Subcutaneous adipose tissue (tissue), 4 donors: Measurements from ENCODE around the gene TSPAN4. TPM values are rescaled to one million over a fixed set of nuclear protein-coding genes. Genes with fewer than 3 reads are reported as not detected.

Source experiments
- total RNA-seq, 4 donors: library from RNA; depleted of rRNA; stranded (reverse); fragments of >200 nt; gene quantifications; one replicate each; pipeline ENCODE4 v1.1.0, GENCODE V29; 2016
- TF ChIP-seq, protein P1 (sequence below): fragments of 450-650 bp; IDR thresholded peaks from one replicate; pipeline ENCODE4 v1.5.1; 2016; ENCODE audit warnings: low read depth, mild to moderate bottlenecking, control low read depth, antibody characterized with exemption, moderate library complexity

Gene TSPAN4
- total RNA-seq, 4 donors from 2014 or later = 67.0 to 219 (median 185) TPM

- TF ChIP-seq, protein P1, sequence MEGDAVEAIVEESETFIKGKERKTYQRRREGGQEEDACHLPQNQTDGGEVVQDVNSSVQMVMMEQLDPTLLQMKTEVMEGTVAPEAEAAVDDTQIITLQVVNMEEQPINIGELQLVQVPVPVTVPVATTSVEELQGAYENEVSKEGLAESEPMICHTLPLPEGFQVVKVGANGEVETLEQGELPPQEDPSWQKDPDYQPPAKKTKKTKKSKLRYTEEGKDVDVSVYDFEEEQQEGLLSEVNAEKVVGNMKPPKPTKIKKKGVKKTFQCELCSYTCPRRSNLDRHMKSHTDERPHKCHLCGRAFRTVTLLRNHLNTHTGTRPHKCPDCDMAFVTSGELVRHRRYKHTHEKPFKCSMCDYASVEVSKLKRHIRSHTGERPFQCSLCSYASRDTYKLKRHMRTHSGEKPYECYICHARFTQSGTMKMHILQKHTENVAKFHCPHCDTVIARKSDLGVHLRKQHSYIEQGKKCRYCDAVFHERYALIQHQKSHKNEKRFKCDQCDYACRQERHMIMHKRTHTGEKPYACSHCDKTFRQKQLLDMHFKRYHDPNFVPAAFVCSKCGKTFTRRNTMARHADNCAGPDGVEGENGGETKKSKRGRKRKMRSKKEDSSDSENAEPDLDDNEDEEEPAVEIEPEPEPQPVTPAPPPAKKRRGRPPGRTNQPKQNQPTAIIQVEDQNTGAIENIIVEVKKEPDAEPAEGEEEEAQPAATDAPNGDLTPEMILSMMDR = no peak
These were observed 26.8 kb upstream of the TSPAN4 start for GRCh38 chr11:815675-816432.

DNA sequence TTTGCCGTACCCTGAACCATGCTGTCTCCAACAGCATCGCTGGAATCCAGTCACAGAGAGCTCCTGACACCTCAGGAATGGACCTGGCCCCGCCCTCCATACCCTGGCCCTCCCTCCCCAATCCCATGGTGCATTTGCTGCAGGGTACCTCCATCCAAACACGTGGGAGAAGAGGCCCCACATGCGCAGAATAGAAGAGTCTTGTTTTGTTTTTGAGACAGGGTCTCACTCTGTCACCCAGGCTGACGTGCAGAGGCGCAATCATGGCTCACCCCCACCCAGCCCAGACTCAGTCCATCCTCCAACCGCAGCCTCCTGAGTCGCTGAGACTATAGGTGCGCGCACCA is 26.2 kb upstream of the TSPAN4 start:
- TF ChIP-seq, protein P1 = no peak

- TF ChIP-seq, protein P1 = no peak
These were observed 24.1 kb upstream of the TSPAN4 start, which contains the start of gene PNPLA2 for GRCh38 chr11:818396-819128. TSS of gene PNPLA2 (plus strand) at chr11:818914. CDS start at chr11:819719, 805 bp downstream.

DNA sequence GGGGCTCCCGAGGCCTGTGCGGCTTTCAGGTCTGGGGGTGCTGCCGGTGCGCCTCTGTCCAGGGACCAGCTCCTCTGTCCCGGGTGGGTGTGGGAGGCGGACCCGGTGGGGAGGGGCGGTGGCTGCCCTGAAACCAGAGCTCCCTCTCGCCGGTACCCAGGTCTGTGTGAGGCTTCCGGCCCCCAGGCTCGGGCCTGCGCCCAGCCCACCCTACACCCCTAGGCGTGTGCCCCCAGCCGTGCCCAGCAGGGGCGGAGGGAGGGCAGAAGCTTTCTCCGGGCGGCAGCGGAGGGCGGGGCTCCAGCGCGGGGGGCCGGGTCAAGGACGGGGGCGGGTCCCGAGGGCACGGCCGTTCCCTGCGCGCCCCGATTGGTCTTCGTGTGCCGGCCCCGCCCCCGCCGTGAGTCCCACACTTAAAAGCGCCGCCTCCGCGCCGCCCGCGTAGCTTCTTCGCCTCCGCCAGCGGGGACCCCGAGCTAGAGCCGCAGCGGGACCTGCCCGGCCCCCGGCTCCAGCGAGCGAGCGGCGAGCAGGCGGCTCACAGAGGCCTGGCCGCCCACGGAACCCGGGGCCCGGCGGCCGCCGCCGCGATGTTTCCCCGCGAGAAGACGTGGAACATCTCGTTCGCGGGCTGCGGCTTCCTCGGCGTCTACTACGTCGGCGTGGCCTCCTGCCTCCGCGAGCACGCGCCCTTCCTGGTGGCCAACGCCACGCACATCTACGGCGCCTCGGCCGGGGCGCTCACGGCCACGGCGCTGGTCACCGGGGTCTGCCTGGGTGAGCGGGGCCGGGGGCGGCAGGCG is 23.3 kb upstream of the TSPAN4 start:
- TF ChIP-seq, protein P1 = no peak

DNA sequence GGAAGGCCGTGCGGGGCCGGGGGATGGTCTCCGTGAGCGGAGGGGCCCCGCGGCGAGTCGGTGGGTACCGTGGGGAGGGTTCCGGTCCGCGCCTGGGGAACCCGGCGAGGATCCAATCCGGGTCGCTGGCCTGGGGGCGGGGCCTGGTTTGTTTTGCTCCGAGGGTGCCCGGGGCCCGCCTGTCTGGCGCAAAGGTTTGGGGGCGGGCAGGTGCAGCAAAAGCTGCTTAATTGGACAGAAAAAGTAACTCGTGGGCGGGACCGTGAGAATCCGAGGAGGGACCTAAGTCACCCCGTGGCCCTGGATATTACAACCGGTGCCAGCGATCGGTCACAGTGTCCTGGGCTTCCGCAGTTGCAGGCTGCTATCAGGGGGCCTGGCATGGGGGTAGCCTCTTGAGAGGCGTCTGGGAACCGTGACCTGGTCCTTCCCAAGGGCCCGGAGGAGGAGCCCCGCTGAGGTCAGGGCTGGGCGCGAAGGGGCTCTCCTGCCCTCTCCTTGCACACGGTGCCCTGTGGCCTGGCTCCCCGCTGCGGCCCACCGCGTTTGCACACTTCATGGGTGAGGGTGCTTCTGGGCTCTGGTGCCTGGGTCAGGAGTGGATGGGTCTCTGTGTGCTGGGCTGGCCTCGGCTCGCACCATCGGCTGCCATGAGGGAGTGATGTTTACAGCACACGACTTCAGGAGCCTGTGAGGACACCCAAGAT is 22.6 kb upstream of the TSPAN4 start:
- TF ChIP-seq, protein P1 = no peak

DNA sequence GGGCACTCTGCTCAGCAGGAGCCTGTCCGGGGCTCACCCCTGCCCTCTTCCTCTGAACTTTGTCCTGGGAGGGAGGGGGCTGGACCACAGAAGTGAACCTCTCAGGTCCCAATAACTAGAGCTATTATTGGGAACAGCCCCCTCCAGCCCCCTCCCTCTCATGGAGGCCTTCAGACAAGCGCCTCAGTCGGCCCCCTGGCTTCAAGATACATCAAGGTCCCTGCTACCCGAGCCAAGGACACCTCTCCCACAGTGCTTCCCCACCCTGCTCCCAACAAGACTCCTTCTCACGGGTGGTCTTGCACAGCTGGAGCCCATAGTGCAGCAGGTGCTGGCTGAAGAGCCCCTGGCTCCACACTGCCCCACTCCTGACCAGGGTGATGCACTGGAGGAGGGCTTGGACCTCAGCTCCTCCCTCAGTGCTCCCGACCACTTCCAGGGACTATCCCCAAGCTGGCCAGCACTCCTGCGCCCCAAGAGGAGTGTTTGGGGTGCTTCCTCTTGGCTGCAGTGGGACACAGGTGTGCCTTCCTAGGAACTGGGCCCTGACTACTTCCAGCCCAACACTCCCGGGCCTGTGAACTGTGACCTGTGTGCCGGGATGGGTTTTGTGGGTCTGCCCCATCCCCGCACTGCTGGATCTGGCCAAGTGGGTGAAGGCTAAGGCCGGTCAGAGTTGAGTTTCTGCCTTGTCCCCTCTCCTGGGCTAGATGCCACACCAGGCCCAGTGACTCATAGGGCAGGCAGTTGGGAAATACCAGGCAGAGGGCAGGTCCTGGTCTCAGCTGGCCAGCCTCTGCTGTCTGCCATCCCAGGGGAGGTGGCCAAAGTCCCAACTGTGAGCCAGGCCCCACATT is 21.8 kb upstream of the TSPAN4 start:
- TF ChIP-seq, protein P1 = no peak
